ENCODE results near the gene CDY1B. TPM values are rescaled to one million over a fixed set of nuclear protein-coding genes. Genes with fewer than 3 reads are reported as not detected.

The CDY1B gene
- not detected in 2 replicates for total RNA-seq

GRCh38 chrY:24047919-24048318 lies at the start of gene CDY1B:
TSS of gene CDY1B (minus strand) at chrY:24048019. CDS start at chrY:24047688, 331 bp downstream.

All from tracheal epithelial cell (primary cell).